Testis (tissue), 3 donors: ENCODE data around the gene PBX1. TPM values are rescaled to one million over a fixed set of nuclear protein-coding genes. Genes with fewer than 3 reads are reported as not detected.

Experiments used
- DNase-seq: peaks from one replicate; pipeline ENCODE4 v3.0.0-alpha.2; 2019
- H3K27ac ChIP-seq, 2 donors: fragments of 200-600 bp; sonication (generic); one replicate each; pipeline ENCODE4 v1.5.1; 2019
- H3K27me3 ChIP-seq: fragments of 200-600 bp; sonication (generic); one replicate; pipeline ENCODE4 v1.5.1; 2019
- H3K36me3 ChIP-seq: fragments of 200-600 bp; sonication (generic); one replicate; pipeline ENCODE4 v1.5.1; 2017; ENCODE audit warnings: low read depth; ENCODE audit errors: missing control alignments
- H3K4me1 ChIP-seq: fragments of 200-600 bp; sonication (generic); one replicate; pipeline ENCODE4 v1.5.1; 2019
- H3K4me3 ChIP-seq, 2 donors: fragments of 200-600 bp; sonication (generic); one replicate each; pipeline ENCODE4 v1.5.1; 2017 to 2019
- H3K9me3 ChIP-seq: fragments of 200-600 bp; sonication (generic); one replicate; pipeline ENCODE4 v1.5.1; 2017
- CTCF ChIP-seq, 3 experiments: fragments of 450-650 bp in 2 of 3; fragments of 200-600 bp in 1 of 3; sonication (generic) in 1 of 3; IDR thresholded peaks; one replicate each; pipeline ENCODE4 v1.5.1; 2016 to 2019; ENCODE audit warnings: antibody characterized with exemption in 3 of 3, mild to moderate bottlenecking in 2 of 3, moderate library complexity in 1 of 3
- POLR2A ChIP-seq: fragments of 450-650 bp; IDR thresholded peaks from one replicate; pipeline ENCODE4 v1.6.1; 2017; ENCODE audit warnings: antibody characterized with exemption, mild to moderate bottlenecking, moderate library complexity
- WGBS, 2 donors: methylation state at CpG; one replicate each; pipeline ENCODE4 v1.1.5; 2018; 5-methylcytosine and 5-hydroxymethylcytosine counted together
- intact Hi-C: fragments of 100-400 bp; cut with DNase I; formaldehyde crosslinking; loops from one replicate; pipeline ENCODE4 v1.15.1; 2023; ENCODE audit warnings: low total_unique reads
- polyA plus RNA-seq: library from polyadenylated mRNA; stranded (reverse); fragments of 350-450 nt; fragmentation: Illumina TruSeq; extraction: RNeasy Lipid Tissue Mini Kit (QIAGEN cat#74804); gene quantifications from one replicate; pipeline ENCODE4 v1.2.3, GENCODE V29; 2014; ENCODE audit warnings: low read depth, low replicate concordance; ENCODE audit not compliant: insufficient read depth
- total RNA-seq, 2 donors: library from RNA; depleted of rRNA; stranded (reverse); fragments of >200 nt; gene quantifications; one replicate each; pipeline ENCODE4 v1.2.3, GENCODE V29; 2016

PBX1 gene
- total and polyA plus RNA-seq, 3 donors from 2014 or later = 20.2 to 25.0 (median 20.3) TPM

GRCh38 chr1:164644774-164645644, 86.0 kb downstream of the PBX1 start:
- Histone ChIP-seq H3K9me3 (no peaks in the 10 kb centered on the region), H3K27ac (no peak overlapping the region), H3K4me1 (peaks cover 11% of the 10 kb centered on the region), H3K36me3 (no peaks in the 10 kb centered on the region), H3K4me3 (no peak overlapping the region), H3K27me3 (no peaks in the 10 kb centered on the region)
- WGBS, 2 donors = 41 to 52% methylated on average over 6 of the region's 6 CpGs
- TF ChIP-seq CTCF (IDR thresholded peaks at IDR 0.05) = no peak
- TF ChIP-seq POLR2A = no peak
- no peak for DNase-seq
- intact Hi-C loops = no loop called here

- no peak for TF ChIP-seq CTCF (IDR thresholded peaks at IDR 0.05)
- TF ChIP-seq POLR2A = no peak
- no peak overlapping the region for H3K27ac ChIP-seq
- intact Hi-C loops = no loop called here
- 94 to 97% methylated on average over 2 of the region's 2 CpGs for WGBS, 2 donors
- H3K4me3 ChIP-seq = no peak overlapping the region
- H3K9me3 ChIP-seq = no peaks in the 10 kb centered on the region
- H3K27me3 ChIP-seq = no peaks in the 10 kb centered on the region
- H3K4me1 ChIP-seq = peaks cover 9% of the 10 kb centered on the region
- no peaks in the 10 kb centered on the region for H3K36me3 ChIP-seq
- DNase-seq = no peak
Measured at GRCh38 chr1:164645921-164646320, 86.9 kb downstream of the PBX1 start.

DNA sequence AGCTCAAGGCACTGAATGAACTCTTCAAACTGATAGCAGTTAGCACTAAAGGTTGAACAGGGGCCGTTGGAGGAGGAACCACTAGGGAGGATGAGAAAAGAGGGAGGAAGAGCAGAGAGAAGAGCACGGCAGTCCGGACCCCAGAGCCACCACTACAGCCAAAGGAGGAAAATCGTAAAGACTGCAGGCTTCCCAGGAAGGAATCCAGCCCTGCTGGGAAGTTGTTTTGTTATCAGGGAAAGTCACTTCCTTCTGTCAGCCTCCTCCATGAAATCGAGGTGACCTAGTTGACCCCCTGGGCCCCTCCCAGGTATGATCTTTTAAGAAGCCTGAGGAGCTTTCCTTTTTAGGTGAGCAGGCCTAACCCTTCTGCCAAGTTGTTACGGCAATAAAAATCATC, 88.2 kb downstream of the PBX1 start:
- no peak for DNase-seq
- H3K36me3 ChIP-seq = no peaks in the 10 kb centered on the region
- no peaks in the 10 kb centered on the region for H3K9me3 ChIP-seq
- WGBS, 2 donors = 65 to 69% methylated on average over 6 of the region's 6 CpGs
- H3K27me3 ChIP-seq = no peaks in the 10 kb centered on the region
- H3K4me3 ChIP-seq = no peak overlapping the region
- no peak overlapping the region for H3K27ac ChIP-seq
- intact Hi-C loops = no loop called here
- H3K4me1 ChIP-seq = peaks cover 11% of the 10 kb centered on the region
- TF ChIP-seq POLR2A = no peak
- no peak for TF ChIP-seq CTCF (IDR thresholded peaks at IDR 0.05)

- no peak overlapping the region for H3K27ac ChIP-seq
- no peaks in the 10 kb centered on the region for H3K36me3 ChIP-seq
- no peak overlapping the region for H3K4me3 ChIP-seq
- TF ChIP-seq POLR2A (no peak), CTCF (IDR thresholded peaks at IDR 0.05) (no peak)
- H3K27me3 ChIP-seq = no peaks in the 10 kb centered on the region
- intact Hi-C loops = no loop called here
- DNase-seq = no peak
- peaks cover 11% of the 10 kb centered on the region for H3K4me1 ChIP-seq
- 52 to 69% methylated on average over 2 of the region's 2 CpGs for WGBS, 2 donors
- H3K9me3 ChIP-seq = no peaks in the 10 kb centered on the region
Measured at GRCh38 chr1:164648636-164649035, 89.7 kb downstream of the PBX1 start.

GRCh38 chr1:164649146-164649545, 90.2 kb downstream of the PBX1 start:
- Histone ChIP-seq H3K36me3 (no peaks in the 10 kb centered on the region), H3K4me1 (peaks cover 11% of the 10 kb centered on the region), H3K27ac (no peak overlapping the region), H3K4me3 (no peak overlapping the region), H3K27me3 (no peaks in the 10 kb centered on the region), H3K9me3 (no peaks in the 10 kb centered on the region)
- no peak for TF ChIP-seq CTCF (IDR thresholded peaks at IDR 0.05)
- TF ChIP-seq POLR2A = no peak
- DNase-seq = no peak
- 85 to 90% methylated on average over 4 of the region's 4 CpGs for WGBS, 2 donors
- intact Hi-C loops = no loop called here
